Transverse colon (tissue), 4 donors: ENCODE data around the gene PDSS2.

Source experiments
- CTCF ChIP-seq, 5 experiments: fragments of 200-600 bp in 3 of 5; fragments of 450-650 bp in 2 of 5; sonication (generic) in 3 of 5; IDR thresholded peaks; 1 replicate in 2 of 5; 2 replicates in 3 of 5; pipeline ENCODE4 v1.5.1; 2016 to 2017; ENCODE audit warnings: antibody characterized with exemption in 5 of 5, inconsistent platforms in 3 of 5, mild to moderate bottlenecking in 2 of 5, moderate library complexity in 1 of 5
- EP300 ChIP-seq: sonication (generic); formaldehyde crosslinking; IDR thresholded peaks from one replicate; pipeline ENCODE4 v1.6.1; 2017; ENCODE audit warnings: antibody characterized with exemption, low read depth
- POLR2A ChIP-seq: fragments of 450-650 bp; IDR thresholded peaks from one replicate; pipeline ENCODE4 v1.6.1; 2016; ENCODE audit warnings: antibody characterized with exemption, mild to moderate bottlenecking, moderate library complexity
- POLR2AphosphoS5 ChIP-seq, 3 donors: sonication (generic); formaldehyde crosslinking; IDR thresholded peaks; one replicate each; pipeline ENCODE4 v1.6.1; 2016; ENCODE audit warnings: antibody characterized with exemption in 3 of 3

GRCh38 chr6:107398001-107398400 lies 61.4 kb downstream of the PDSS2 start:
- TF ChIP-seq CTCF (IDR thresholded peaks at IDR 0.05) (no peak), POLR2A (no peak), EP300 (no peak), POLR2AphosphoS5 (IDR thresholded peaks at IDR 0.05) (no peak)
